GM23338 (cell line): ENCODE measurements around the gene SCGB3A2. TPM values are rescaled to one million over a fixed set of nuclear protein-coding genes. Genes with fewer than 3 reads are reported as not detected.

Experiments used
- ATAC-seq: fragments of 200-7000 bp; cut with Tn5 transposase; 3 replicates; pipeline ENCODE4 v1.9.1; 2020
- DNase-seq: peaks from one replicate; pipeline ENCODE4 v3.0.0-alpha.2; 2015; ENCODE audit warnings: low spot score
- H2AFZ ChIP-seq: fragments of 200-600 bp; sonication (generic); 2 replicates; pipeline ENCODE4 v1.8.0; 2016; ENCODE audit warnings: antibody characterized with exemption, mild to moderate bottlenecking, moderate library complexity
- H3F3A ChIP-seq: fragments of 200-600 bp; sonication (generic); replicated peaks from 2 replicates; pipeline ENCODE4 v1.8.0; 2017; ENCODE audit warnings: antibody characterized with exemption, mixed run types, low read depth
- H3K27ac ChIP-seq: fragments of 200-600 bp; sonication (generic); 2 replicates; pipeline ENCODE4 v1.6.1; 2016; ENCODE audit warnings: low read depth
- H3K27me3 ChIP-seq: fragments of 200-600 bp; sonication (generic); 2 replicates; pipeline ENCODE4 v1.8.0; 2016; ENCODE audit warnings: mild to moderate bottlenecking, mixed run types, moderate library complexity; ENCODE audit not compliant: insufficient read depth
- H3K36me3 ChIP-seq: fragments of 200-600 bp; sonication (generic); 2 replicates; pipeline ENCODE4 v1.8.0; 2016; ENCODE audit warnings: mild to moderate bottlenecking; ENCODE audit not compliant: insufficient read depth
- H3K4me1 ChIP-seq: fragments of 200-600 bp; sonication (generic); 2 replicates; pipeline ENCODE4 v1.8.0; 2016; ENCODE audit warnings: mild to moderate bottlenecking, moderate library complexity; ENCODE audit not compliant: insufficient read depth
- H3K4me2 ChIP-seq: fragments of 200-600 bp; sonication (generic); 2 replicates; pipeline ENCODE4 v1.7.1; 2017; ENCODE audit warnings: mixed run types
- H3K4me3 ChIP-seq: fragments of 200-600 bp; sonication (generic); 2 replicates; pipeline ENCODE4 v1.6.1; 2016; ENCODE audit warnings: mixed run types
- H3K79me2 ChIP-seq: fragments of 200-600 bp; sonication (generic); replicated peaks from 2 replicates; pipeline ENCODE4 v1.8.0; 2017; ENCODE audit warnings: mild to moderate bottlenecking; ENCODE audit not compliant: insufficient read depth
- H3K9me2 ChIP-seq: fragments of 200-600 bp; sonication (generic); 2 replicates; pipeline ENCODE4 v1.8.0; 2017; ENCODE audit not compliant: insufficient read depth
- H4K20me1 ChIP-seq: fragments of 200-600 bp; sonication (generic); replicated peaks from 2 replicates; pipeline ENCODE4 v1.8.0; 2017; ENCODE audit warnings: mild to moderate bottlenecking; ENCODE audit not compliant: insufficient read depth
- H3K27ac Mint-ChIP-seq: 2 replicates; pipeline ENCODE4 v1.8.0; 2020; ENCODE audit warnings: inconsistent platforms, mild to moderate bottlenecking, moderate library complexity, mixed read lengths
- H3K27me3 Mint-ChIP-seq: 3 replicates; pipeline ENCODE4 v1.8.0; 2022; ENCODE audit warnings: low read depth, mild to moderate bottlenecking, moderate library complexity, mixed read lengths, inconsistent platforms; ENCODE audit not compliant: insufficient read depth, poor library complexity
- H3K36me3 Mint-ChIP-seq: 3 replicates; pipeline ENCODE4 v1.8.0; 2021; ENCODE audit warnings: low read depth, mild to moderate bottlenecking, inconsistent platforms, moderate library complexity, mixed read lengths
- H3K4me1 Mint-ChIP-seq: 3 replicates; pipeline ENCODE4 v1.8.0; 2020; ENCODE audit warnings: mild to moderate bottlenecking, inconsistent platforms, mixed read lengths
- H3K4me3 Mint-ChIP-seq: 3 replicates; pipeline ENCODE4 v1.8.0; 2021; ENCODE audit warnings: moderate library complexity, mild to moderate bottlenecking, inconsistent platforms, mixed read lengths
- H3K9me3 Mint-ChIP-seq: 3 replicates; pipeline ENCODE4 v1.8.0; 2020; ENCODE audit warnings: moderate library complexity, mild to moderate bottlenecking, inconsistent platforms, mixed read lengths
- CREB1 ChIP-seq: fragments of 250-450 bp; sonication (Bioruptor Pico); IDR thresholded peaks from 2 replicates; pipeline ENCODE4 v1.5.0; 2020; ENCODE audit warnings: low read depth, mild to moderate bottlenecking, moderate library complexity
- EZH2 ChIP-seq: fragments of 200-600 bp; sonication (generic); IDR thresholded peaks from one replicate; pipeline ENCODE4 v1.8.0; 2017; ENCODE audit warnings: antibody characterized with exemption, mild to moderate bottlenecking, low read depth; ENCODE audit not compliant: unreplicated experiment
- EZH2phosphoT487 ChIP-seq: fragments of 200-600 bp; sonication (generic); IDR thresholded peaks from one replicate; pipeline ENCODE4 v1.8.1; 2018; ENCODE audit warnings: antibody characterized with exemption; ENCODE audit not compliant: unreplicated experiment
- JUNB ChIP-seq: IDR thresholded peaks from one replicate; pipeline ENCODE4 v1.6.1; 2016; ENCODE audit warnings: antibody characterized with exemption; ENCODE audit not compliant: unreplicated experiment
- NANOG ChIP-seq: IDR thresholded peaks from 2 replicates; pipeline ENCODE4 v1.6.1; 2016; ENCODE audit warnings: antibody characterized with exemption, borderline replicate concordance
- POLR2AphosphoS5 ChIP-seq: IDR thresholded peaks from 2 replicates; pipeline ENCODE4 v1.6.1; 2016; ENCODE audit warnings: antibody characterized with exemption, low read depth
- STAT1 ChIP-seq: IDR thresholded peaks from one replicate; pipeline ENCODE4 v1.6.1; 2016; ENCODE audit warnings: antibody characterized with exemption; ENCODE audit not compliant: unreplicated experiment
- ZNF114 ChIP-seq: fragments of 250-450 bp; sonication (Bioruptor Pico); IDR thresholded peaks from 2 replicates; pipeline ENCODE4 v1.5.0; 2020; ENCODE audit warnings: mild to moderate bottlenecking, moderate library complexity
- ZNF331 ChIP-seq: fragments of 250-450 bp; sonication (Bioruptor Pico); IDR thresholded peaks from 2 replicates; pipeline ENCODE4 v1.5.0; 2020; ENCODE audit warnings: low read depth, mild to moderate bottlenecking, moderate library complexity
- polyA plus RNA-seq: library from polyadenylated mRNA; unstranded; fragments of >200 nt; fragmentation: Nextera tagmentation; extraction: Ambion mirVana; gene quantifications from 2 replicates; pipeline ENCODE4 v1.2.1, GENCODE V29; 2016
- total RNA-seq: library from RNA; depleted of rRNA; stranded (reverse); fragments of >200 nt; shearing (Covaris generic); gene quantifications from 2 replicates; pipeline ENCODE4 v1.2.3, GENCODE V29; 2014
- TF ChIP-seq, protein P1 (sequence below): fragments of 250-450 bp; sonication (Bioruptor Pico); IDR thresholded peaks from 2 replicates; pipeline ENCODE4 v1.5.0; 2020; ENCODE audit warnings: mild to moderate bottlenecking, moderate library complexity
- TF ChIP-seq, protein P2 (sequence below): IDR thresholded peaks from one replicate; pipeline ENCODE4 v1.6.1; 2018; ENCODE audit warnings: antibody characterized with exemption; ENCODE audit not compliant: unreplicated experiment
- TF ChIP-seq, protein P3 (sequence below): IDR thresholded peaks from 2 replicates; pipeline ENCODE4 v1.6.1; 2016; ENCODE audit warnings: antibody characterized with exemption
- TF ChIP-seq, protein P4 (sequence below), 2 experiments: fragments of 200-600 bp in 1 of 2; sonication (generic) in 1 of 2; conservative IDR thresholded peaks; 2 replicates each; pipeline versions ENCODE4 v1.5.1 to v1.6.1; 2016 to 2017; ENCODE audit warnings: antibody characterized with exemption in 2 of 2, low read depth in 2 of 2, mild to moderate bottlenecking in 2 of 2, moderate library complexity in 1 of 2

The SCGB3A2 gene
- total and polyA plus RNA-seq, 2 experiments from 2014 or later: 36.1 to 256 TPM

DNA sequence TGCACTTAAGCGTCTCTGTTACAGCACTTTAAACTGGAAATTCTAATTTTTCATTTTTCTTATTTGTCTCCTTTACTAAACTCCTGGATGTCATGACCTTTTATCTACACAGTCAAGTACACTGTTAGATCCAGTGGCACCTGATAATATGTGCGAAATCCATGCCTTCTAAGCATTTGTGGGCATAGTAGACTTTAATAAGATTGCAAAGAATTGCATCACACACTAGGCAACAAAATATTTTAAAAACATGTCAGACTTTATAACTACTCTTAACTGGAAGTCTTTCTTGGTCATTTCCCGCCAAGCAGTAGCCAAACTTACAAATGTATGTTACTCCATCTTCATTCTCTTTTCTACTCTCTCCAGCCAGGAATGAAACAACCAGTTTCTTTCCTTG is 42.1 kb upstream of the SCGB3A2 start:
- TF ChIP-seq NANOG (no peak), ZNF331 (CRISPR knock-in tag) (no peak), ZNF114 (CRISPR knock-in tag) (no peak), STAT1 (no peak), EZH2phosphoT487 (no peak), POLR2AphosphoS5 (no peak), JUNB (no peak), EZH2 (no peak), CREB1 (no peak)
- TF ChIP-seq, protein P1, sequence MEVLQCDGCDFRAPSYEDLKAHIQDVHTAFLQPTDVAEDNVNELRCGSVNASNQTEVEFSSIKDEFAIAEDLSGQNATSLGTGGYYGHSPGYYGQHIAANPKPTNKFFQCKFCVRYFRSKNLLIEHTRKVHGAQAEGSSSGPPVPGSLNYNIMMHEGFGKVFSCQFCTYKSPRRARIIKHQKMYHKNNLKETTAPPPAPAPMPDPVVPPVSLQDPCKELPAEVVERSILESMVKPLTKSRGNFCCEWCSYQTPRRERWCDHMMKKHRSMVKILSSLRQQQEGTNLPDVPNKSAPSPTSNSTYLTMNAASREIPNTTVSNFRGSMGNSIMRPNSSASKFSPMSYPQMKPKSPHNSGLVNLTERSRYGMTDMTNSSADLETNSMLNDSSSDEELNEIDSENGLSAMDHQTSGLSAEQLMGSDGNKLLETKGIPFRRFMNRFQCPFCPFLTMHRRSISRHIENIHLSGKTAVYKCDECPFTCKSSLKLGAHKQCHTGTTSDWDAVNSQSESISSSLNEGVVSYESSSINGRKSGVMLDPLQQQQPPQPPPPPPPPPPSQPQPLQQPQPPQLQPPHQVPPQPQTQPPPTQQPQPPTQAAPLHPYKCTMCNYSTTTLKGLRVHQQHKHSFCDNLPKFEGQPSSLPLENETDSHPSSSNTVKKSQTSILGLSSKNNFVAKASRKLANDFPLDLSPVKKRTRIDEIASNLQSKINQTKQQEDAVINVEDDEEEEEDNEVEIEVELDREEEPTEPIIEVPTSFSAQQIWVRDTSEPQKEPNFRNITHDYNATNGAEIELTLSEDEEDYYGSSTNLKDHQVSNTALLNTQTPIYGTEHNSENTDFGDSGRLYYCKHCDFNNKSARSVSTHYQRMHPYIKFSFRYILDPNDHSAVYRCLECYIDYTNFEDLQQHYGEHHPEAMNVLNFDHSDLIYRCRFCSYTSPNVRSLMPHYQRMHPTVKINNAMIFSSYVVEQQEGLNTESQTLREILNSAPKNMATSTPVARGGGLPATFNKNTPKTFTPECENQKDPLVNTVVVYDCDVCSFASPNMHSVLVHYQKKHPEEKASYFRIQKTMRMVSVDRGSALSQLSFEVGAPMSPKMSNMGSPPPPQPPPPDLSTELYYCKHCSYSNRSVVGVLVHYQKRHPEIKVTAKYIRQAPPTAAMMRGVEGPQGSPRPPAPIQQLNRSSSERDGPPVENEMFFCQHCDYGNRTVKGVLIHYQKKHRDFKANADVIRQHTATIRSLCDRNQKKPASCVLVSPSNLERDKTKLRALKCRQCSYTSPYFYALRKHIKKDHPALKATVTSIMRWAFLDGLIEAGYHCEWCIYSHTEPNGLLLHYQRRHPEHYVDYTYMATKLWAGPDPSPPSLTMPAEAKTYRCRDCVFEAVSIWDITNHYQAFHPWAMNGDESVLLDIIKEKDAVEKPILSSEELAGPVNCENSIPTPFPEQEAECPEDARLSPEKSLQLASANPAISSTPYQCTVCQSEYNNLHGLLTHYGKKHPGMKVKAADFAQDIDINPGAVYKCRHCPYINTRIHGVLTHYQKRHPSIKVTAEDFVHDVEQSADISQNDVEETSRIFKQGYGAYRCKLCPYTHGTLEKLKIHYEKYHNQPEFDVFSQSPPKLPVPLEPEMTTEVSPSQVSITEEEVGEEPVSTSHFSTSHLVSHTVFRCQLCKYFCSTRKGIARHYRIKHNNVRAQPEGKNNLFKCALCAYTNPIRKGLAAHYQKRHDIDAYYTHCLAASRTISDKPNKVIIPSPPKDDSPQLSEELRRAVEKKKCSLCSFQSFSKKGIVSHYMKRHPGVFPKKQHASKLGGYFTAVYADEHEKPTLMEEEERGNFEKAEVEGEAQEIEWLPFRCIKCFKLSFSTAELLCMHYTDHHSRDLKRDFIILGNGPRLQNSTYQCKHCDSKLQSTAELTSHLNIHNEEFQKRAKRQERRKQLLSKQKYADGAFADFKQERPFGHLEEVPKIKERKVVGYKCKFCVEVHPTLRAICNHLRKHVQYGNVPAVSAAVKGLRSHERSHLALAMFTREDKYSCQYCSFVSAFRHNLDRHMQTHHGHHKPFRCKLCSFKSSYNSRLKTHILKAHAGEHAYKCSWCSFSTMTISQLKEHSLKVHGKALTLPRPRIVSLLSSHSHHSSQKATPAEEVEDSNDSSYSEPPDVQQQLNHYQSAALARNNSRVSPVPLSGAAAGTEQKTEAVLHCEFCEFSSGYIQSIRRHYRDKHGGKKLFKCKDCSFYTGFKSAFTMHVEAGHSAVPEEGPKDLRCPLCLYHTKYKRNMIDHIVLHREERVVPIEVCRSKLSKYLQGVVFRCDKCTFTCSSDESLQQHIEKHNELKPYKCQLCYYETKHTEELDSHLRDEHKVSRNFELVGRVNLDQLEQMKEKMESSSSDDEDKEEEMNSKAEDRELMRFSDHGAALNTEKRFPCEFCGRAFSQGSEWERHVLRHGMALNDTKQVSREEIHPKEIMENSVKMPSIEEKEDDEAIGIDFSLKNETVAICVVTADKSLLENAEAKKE (CRISPR knock-in tag): no peak
- TF ChIP-seq, protein P2, sequence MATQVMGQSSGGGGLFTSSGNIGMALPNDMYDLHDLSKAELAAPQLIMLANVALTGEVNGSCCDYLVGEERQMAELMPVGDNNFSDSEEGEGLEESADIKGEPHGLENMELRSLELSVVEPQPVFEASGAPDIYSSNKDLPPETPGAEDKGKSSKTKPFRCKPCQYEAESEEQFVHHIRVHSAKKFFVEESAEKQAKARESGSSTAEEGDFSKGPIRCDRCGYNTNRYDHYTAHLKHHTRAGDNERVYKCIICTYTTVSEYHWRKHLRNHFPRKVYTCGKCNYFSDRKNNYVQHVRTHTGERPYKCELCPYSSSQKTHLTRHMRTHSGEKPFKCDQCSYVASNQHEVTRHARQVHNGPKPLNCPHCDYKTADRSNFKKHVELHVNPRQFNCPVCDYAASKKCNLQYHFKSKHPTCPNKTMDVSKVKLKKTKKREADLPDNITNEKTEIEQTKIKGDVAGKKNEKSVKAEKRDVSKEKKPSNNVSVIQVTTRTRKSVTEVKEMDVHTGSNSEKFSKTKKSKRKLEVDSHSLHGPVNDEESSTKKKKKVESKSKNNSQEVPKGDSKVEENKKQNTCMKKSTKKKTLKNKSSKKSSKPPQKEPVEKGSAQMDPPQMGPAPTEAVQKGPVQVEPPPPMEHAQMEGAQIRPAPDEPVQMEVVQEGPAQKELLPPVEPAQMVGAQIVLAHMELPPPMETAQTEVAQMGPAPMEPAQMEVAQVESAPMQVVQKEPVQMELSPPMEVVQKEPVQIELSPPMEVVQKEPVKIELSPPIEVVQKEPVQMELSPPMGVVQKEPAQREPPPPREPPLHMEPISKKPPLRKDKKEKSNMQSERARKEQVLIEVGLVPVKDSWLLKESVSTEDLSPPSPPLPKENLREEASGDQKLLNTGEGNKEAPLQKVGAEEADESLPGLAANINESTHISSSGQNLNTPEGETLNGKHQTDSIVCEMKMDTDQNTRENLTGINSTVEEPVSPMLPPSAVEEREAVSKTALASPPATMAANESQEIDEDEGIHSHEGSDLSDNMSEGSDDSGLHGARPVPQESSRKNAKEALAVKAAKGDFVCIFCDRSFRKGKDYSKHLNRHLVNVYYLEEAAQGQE: no peak
- TF ChIP-seq, protein P3, sequence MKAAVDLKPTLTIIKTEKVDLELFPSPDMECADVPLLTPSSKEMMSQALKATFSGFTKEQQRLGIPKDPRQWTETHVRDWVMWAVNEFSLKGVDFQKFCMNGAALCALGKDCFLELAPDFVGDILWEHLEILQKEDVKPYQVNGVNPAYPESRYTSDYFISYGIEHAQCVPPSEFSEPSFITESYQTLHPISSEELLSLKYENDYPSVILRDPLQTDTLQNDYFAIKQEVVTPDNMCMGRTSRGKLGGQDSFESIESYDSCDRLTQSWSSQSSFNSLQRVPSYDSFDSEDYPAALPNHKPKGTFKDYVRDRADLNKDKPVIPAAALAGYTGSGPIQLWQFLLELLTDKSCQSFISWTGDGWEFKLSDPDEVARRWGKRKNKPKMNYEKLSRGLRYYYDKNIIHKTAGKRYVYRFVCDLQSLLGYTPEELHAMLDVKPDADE: no peak
- TF ChIP-seq, protein P4, sequence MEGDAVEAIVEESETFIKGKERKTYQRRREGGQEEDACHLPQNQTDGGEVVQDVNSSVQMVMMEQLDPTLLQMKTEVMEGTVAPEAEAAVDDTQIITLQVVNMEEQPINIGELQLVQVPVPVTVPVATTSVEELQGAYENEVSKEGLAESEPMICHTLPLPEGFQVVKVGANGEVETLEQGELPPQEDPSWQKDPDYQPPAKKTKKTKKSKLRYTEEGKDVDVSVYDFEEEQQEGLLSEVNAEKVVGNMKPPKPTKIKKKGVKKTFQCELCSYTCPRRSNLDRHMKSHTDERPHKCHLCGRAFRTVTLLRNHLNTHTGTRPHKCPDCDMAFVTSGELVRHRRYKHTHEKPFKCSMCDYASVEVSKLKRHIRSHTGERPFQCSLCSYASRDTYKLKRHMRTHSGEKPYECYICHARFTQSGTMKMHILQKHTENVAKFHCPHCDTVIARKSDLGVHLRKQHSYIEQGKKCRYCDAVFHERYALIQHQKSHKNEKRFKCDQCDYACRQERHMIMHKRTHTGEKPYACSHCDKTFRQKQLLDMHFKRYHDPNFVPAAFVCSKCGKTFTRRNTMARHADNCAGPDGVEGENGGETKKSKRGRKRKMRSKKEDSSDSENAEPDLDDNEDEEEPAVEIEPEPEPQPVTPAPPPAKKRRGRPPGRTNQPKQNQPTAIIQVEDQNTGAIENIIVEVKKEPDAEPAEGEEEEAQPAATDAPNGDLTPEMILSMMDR (conservative IDR thresholded peaks at IDR 0.05; ENCODE audit: low read depth in 2 of 2): no peak
- no peak overlapping the region for H2AFZ ChIP-seq
- no peak overlapping the region for H3K4me2 ChIP-seq
- no peak overlapping the region for H3K27ac ChIP-seq
- no peak overlapping the region for H3K4me3 ChIP-seq
- DNase-seq: no peak
- H3K36me3 Mint-ChIP-seq: no peaks in the 10 kb centered on the region
- no peak overlapping the region for H3K4me3 Mint-ChIP-seq
- H3K27me3 Mint-ChIP-seq: no peaks in the 10 kb centered on the region
- no peaks in the 10 kb centered on the region for H3K4me1 ChIP-seq
- no peaks in the 10 kb centered on the region for H3K27me3 ChIP-seq
- no peaks in the 10 kb centered on the region for H3K4me1 Mint-ChIP-seq
- H3K27ac Mint-ChIP-seq: no peak overlapping the region
- H3K9me3 Mint-ChIP-seq: no peaks in the 10 kb centered on the region
- H3K36me3 ChIP-seq: no peaks in the 10 kb centered on the region
- H3F3A ChIP-seq: no peaks in the 10 kb centered on the region
- ATAC-seq: no peak
- no peaks in the 10 kb centered on the region; the same call in 1 of the 2 replicates for H3K9me2 ChIP-seq
- no peaks in the 10 kb centered on the region for H4K20me1 ChIP-seq
- no peaks in the 10 kb centered on the region for H3K79me2 ChIP-seq
